HepG2 (cell line): ENCODE data around the gene FUOM. TPM values are rescaled to one million over a fixed set of nuclear protein-coding genes. Genes with fewer than 3 reads are reported as not detected.
A peak's percentile ranks its signal among the peaks of the same experiment; 100 is the strongest.

ENCODE experiments used
- ARID5B ChIP-seq: IDR thresholded peaks from 2 replicates; pipeline ENCODE4 v1.4.0; 2020; ENCODE audit warnings: mild to moderate bottlenecking, missing genetic modification reagents
- E2F5 ChIP-seq: sonication (generic); formaldehyde crosslinking; conservative IDR thresholded peaks from 2 replicates; pipeline ENCODE4 v1.4.0; 2020; ENCODE audit warnings: missing genetic modification reagents
- HNF1A ChIP-seq, 2 experiments: sonication (generic) in 1 of 2; formaldehyde crosslinking in 1 of 2; IDR thresholded peaks; 2 replicates each; pipeline versions ENCODE4 v1.4.0 to v1.6.1; 2016 to 2020; ENCODE audit warnings: borderline replicate concordance in 1 of 2, low read depth in 1 of 2, mild to moderate bottlenecking in 1 of 2, missing genetic modification reagents in 1 of 2
- IKZF4 ChIP-seq: sonication (generic); formaldehyde crosslinking; IDR thresholded peaks from 2 replicates; pipeline ENCODE4 v1.5.1; 2020; ENCODE audit warnings: borderline replicate concordance, mild to moderate bottlenecking, low read depth, missing genetic modification reagents; ENCODE audit errors: not compliant biosample characterization
- MEF2D ChIP-seq: sonication (generic); formaldehyde crosslinking; IDR thresholded peaks from 2 replicates; pipeline ENCODE4 v1.5.1; 2020; ENCODE audit warnings: mild to moderate bottlenecking, missing genetic modification reagents
- RBFOX2 ChIP-seq: fragments of 200-400 bp; formaldehyde crosslinking; IDR thresholded peaks from 2 replicates; pipeline ENCODE4 v1.6.1; 2017; ENCODE audit warnings: low read depth, mild to moderate bottlenecking, low read length
- REXO4 ChIP-seq: sonication (generic); formaldehyde crosslinking; IDR thresholded peaks from 2 replicates; pipeline ENCODE4 v1.8.0; 2022; ENCODE audit warnings: missing genetic modification reagents, mild to moderate bottlenecking, borderline replicate concordance
- SKIL ChIP-seq: sonication (generic); formaldehyde crosslinking; IDR thresholded peaks from 2 replicates; pipeline ENCODE4 v1.8.0; 2022; ENCODE audit warnings: missing genetic modification reagents, mild to moderate bottlenecking, moderate library complexity, borderline replicate concordance
- SNRNP70 ChIP-seq: fragments of 200-400 bp; formaldehyde crosslinking; IDR thresholded peaks from 2 replicates; pipeline ENCODE4 v1.6.1; 2017; ENCODE audit warnings: mild to moderate bottlenecking, low read depth, low read length, moderate library complexity
- TFDP1 ChIP-seq: IDR thresholded peaks from 2 replicates; pipeline ENCODE4 v1.6.1; 2016; ENCODE audit warnings: missing compliant biosample characterization, missing genetic modification reagents, borderline replicate concordance
- ZNF558 ChIP-seq: sonication (generic); formaldehyde crosslinking; IDR thresholded peaks from 2 replicates; pipeline ENCODE4 v1.9.0; 2022; ENCODE audit warnings: mild to moderate bottlenecking, missing genetic modification reagents, borderline replicate concordance
- ZNF564 ChIP-seq: sonication (generic); formaldehyde crosslinking; IDR thresholded peaks from 2 replicates; pipeline ENCODE4 v1.8.1; 2023; ENCODE audit warnings: mild to moderate bottlenecking, missing genetic modification reagents
- ZNF737 ChIP-seq: sonication (generic); formaldehyde crosslinking; IDR thresholded peaks from 2 replicates; pipeline ENCODE4 v1.5.0; 2020; ENCODE audit warnings: missing genetic modification reagents, mild to moderate bottlenecking, borderline replicate concordance
- ZNF780A ChIP-seq: sonication (generic); formaldehyde crosslinking; IDR thresholded peaks from 2 replicates; pipeline ENCODE4 v1.8.0; 2022; ENCODE audit warnings: mild to moderate bottlenecking, missing genetic modification reagents, moderate library complexity
- polyA plus RNA-seq, 8 experiments: library from polyadenylated mRNA; depleted of rRNA in 3 of 8; stranded (reverse) in 7 of 8; unstranded in 1 of 8; fragments of >200 nt; fragmentation: Illumina TruSeq in 4 of 8; extraction: Trizol in 4 of 8; gene quantifications; 2 replicates each; pipeline versions ENCODE4 v1.2.1 to v1.2.3, GENCODE V29; 2011 to 2016; ENCODE audit warnings: low read depth in 4 of 8, missing spikeins in 1 of 8, mixed read lengths in 1 of 8; ENCODE audit not compliant: insufficient read depth in 1 of 8
- total RNA-seq, 5 experiments: library from RNA; depleted of rRNA; stranded (reverse); fragments of >200 nt; fragmentation: Illumina TruSeq; extraction: Trizol; gene quantifications; 2 replicates each; pipeline ENCODE4 v1.2.3, GENCODE V29; 2016; ENCODE audit warnings: low read depth in 1 of 5

The FUOM gene
- total and polyA plus RNA-seq, 2 of the 13 experiments (the other 11 are each of a cell fraction or from before 2014, with no cell fraction given) = 27.5 to 60.4 TPM

DNA sequence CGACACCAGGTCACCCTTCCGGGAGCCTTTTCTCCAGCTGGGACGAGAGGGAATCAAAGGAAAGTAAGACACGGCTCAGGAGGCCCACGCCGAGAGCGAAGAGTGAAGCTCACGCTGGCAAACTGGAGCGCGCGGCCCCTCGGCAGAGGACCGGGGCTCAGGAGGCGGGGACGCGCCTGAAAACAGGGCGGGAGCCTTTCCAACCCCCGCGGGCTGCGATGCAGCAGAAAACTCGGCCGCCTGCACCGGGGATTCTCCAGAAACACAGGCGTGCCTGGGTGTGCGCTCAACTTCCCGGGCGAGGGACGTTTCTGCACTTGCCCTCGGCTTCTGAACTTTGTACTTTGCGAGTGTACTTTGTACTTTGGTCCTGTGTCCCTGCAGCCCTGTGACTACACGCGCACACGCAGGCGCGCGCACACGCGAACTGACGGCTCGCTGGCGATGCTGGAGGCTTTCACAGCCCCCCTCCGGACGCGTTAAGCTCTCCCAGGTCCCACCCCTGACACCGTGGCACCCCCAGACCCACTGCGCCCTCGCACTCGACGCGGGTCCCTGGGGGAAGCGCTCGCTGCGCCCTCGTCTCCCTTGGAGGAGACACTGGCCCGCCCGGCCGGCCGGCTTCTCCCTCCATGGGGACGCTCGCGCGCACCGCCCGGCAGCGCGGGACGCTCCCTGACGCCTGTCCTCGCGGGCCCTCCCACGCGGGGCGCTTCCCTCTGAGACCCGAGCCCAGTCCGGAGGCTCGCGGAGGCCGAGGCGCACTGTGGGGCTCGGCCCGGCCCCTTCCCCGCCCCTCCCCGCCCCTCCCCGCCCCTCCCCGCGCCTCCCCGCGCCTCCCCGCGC is 20.7 kb upstream of the FUOM start (continued):
- no peak for TF ChIP-seq TFDP1 (CRISPR knock-in tag)
- TF ChIP-seq SNRNP70 = no peak
- TF ChIP-seq IKZF4 (CRISPR knock-in tag) = peak; percentile 61
- TF ChIP-seq E2F5 (CRISPR knock-in tag) = no peak
- no peak for TF ChIP-seq ZNF780A (CRISPR knock-in tag)
- no peak for TF ChIP-seq ZNF737 (CRISPR knock-in tag)
- no peak for TF ChIP-seq SKIL (CRISPR knock-in tag)
- peak; percentile 55; the same call in 1 of the 2 replicates for TF ChIP-seq ARID5B (CRISPR knock-in tag)
- no peak for TF ChIP-seq ZNF564 (CRISPR knock-in tag)
- TF ChIP-seq REXO4 (CRISPR knock-in tag) = no peak
- peak; percentile 90 for TF ChIP-seq RBFOX2
- TF ChIP-seq HNF1A (IDR thresholded peaks at IDR 0.05; ENCODE audit: low read depth) = no peak
- TF ChIP-seq HNF1A (CRISPR knock-in tag; IDR thresholded peaks at IDR 0.05; ENCODE audit: borderline replicate concordance) = 0 out of 2 replicates have a peak, but pooled peaks have one; percentile 24
- no peak for TF ChIP-seq ZNF558 (CRISPR knock-in tag)
- TF ChIP-seq MEF2D (CRISPR knock-in tag) = no peak
